Measurements from ENCODE around the gene TRABD. TPM values are rescaled to one million over a fixed set of nuclear protein-coding genes. Genes with fewer than 3 reads are reported as not detected.

The TRABD gene
- total RNA-seq, 1 experiment from 2014 or later, result 21.8 TPM

- DNase-seq (ENCODE audit: low read depth), result no peak
These were observed 1.2 kb downstream of the TRABD start for GRCh38 chr22:50186761-50187523.

- no peak for DNase-seq (ENCODE audit: low read depth)
These were observed 2.6 kb downstream of the TRABD start for GRCh38 chr22:50188356-50188755.

- no peak for DNase-seq (ENCODE audit: low read depth)
These were observed 3.6 kb downstream of the TRABD start for GRCh38 chr22:50189184-50189848.

- no peak for DNase-seq (ENCODE audit: low read depth)
These were observed 4.1 kb downstream of the TRABD start for GRCh38 chr22:50189849-50190181.

GRCh38 chr22:50190182-50190940 lies 4.6 kb downstream of the TRABD start:
- DNase-seq (ENCODE audit: low read depth), result peak; percentile 73

- DNase-seq (ENCODE audit: low read depth), result no peak
These were observed 5.4 kb downstream of the TRABD start for GRCh38 chr22:50190941-50191741.

GRCh38 chr22:50192436-50193204 lies 6.9 kb downstream of the TRABD start:
- no peak for DNase-seq (ENCODE audit: low read depth)

- no peak for DNase-seq (ENCODE audit: low read depth)
These were observed 7.9 kb downstream of the TRABD start for GRCh38 chr22:50193621-50194020.

GRCh38 chr22:50194037-50194805 lies 8.5 kb downstream of the TRABD start:
- no peak for DNase-seq (ENCODE audit: low read depth)

GRCh38 chr22:50196256-50196655 lies 10.5 kb downstream of the TRABD start:
- DNase-seq (ENCODE audit: low read depth), result no peak

- no peak for DNase-seq (ENCODE audit: low read depth)
These were observed 11.5 kb downstream of the TRABD start for GRCh38 chr22:50197000-50197800.

- no peak for DNase-seq (ENCODE audit: low read depth)
These were observed 12.3 kb downstream of the TRABD start for GRCh38 chr22:50197856-50198623.

GRCh38 chr22:50198624-50199017 lies 12.9 kb downstream of the TRABD start:
- DNase-seq (ENCODE audit: low read depth), result no peak

- DNase-seq (ENCODE audit: low read depth), result no peak
These were observed 13.6 kb downstream of the TRABD start for GRCh38 chr22:50199251-50199721.

GRCh38 chr22:50199829-50200460 lies 14.2 kb downstream of the TRABD start:
- no peak for DNase-seq (ENCODE audit: low read depth)

GRCh38 chr22:50200461-50201190 lies 14.9 kb downstream of the TRABD start, which contains the start of gene SELENOO:
Gene SELENOO (plus strand): TSS chr22:50201011. CDS start chr22:50201037, 26 bp downstream.
- DNase-seq (ENCODE audit: low read depth), result peak; percentile 89
